Tracheal epithelial cell (primary cell): ENCODE measurements around the gene PCDHGA3. TPM values are rescaled to one million over a fixed set of nuclear protein-coding genes. Genes with fewer than 3 reads are reported as not detected.

ENCODE experiments used
- total RNA-seq: library from RNA; depleted of rRNA; stranded (reverse); fragments of >200 nt; gene quantifications from 2 replicates; pipeline ENCODE4 v1.2.1, GENCODE V29; 2014

PCDHGA3 gene
- under 0.01 and 0.21 TPM in 2 replicates for total RNA-seq

DNA sequence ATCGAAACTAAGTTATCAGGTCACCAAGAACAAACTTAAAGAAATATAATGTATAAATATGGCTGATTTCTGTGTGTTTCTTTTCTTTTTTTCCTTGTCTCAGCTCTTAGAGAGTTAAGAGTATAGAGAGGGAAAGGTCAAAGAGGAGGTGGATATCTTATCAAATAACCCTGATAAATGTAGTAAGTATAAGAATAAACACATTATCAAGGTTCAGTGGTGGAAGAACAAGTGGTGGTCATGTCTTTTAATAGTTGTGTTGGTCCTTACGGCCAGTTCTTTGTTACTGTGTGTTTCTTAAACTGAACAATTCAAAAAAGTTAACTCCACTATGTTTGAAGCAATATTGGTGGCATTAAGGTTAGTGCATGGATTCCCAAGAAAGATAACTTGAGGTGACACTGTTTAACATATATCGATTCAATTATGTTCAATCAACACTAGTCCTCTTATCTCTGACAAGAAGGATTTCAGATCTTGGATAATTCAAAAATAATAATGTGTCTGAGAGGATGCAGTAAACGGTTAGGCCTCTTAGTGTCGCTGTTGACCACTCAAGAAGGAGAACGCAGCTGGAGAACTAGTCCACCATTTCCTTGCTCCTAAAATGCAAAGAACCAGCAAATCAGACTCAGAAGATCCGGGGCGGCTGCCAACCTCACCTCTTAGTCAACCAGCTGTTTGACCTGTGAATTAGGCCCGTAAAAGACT lies at the start of gene PCDHGA3:
TSS of gene PCDHGA3 (plus strand) at position 588 of the 711 bp plus-strand sequence. CDS start 205 bp downstream, outside the sequence.

DNA sequence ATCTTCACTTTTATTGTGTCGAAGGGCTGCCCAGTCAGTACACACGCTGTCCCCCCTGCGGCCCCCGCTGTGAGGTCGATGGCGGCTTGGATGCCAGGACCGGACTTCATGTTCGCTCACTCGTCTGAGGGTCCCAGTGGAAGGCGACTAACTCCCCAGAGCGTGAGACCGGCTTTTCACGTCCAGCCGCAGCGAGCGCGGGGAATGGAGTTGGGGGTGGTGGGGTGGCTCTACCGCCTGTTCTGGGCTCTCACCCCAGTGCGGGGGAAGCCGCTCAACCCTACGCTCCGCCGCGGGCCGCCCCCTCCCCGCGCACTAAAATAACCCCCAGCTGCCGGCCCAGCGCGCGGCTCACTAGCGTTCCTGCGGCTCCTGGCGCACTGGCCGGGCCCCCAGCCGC lies 39.9 kb upstream of the PCDHGA3 start, which contains the start of gene SLC25A2:
TSS of gene SLC25A2 (minus strand) at position 294 of the 400 bp plus-strand sequence. CDS start at position 110, 184 bp downstream.

DNA sequence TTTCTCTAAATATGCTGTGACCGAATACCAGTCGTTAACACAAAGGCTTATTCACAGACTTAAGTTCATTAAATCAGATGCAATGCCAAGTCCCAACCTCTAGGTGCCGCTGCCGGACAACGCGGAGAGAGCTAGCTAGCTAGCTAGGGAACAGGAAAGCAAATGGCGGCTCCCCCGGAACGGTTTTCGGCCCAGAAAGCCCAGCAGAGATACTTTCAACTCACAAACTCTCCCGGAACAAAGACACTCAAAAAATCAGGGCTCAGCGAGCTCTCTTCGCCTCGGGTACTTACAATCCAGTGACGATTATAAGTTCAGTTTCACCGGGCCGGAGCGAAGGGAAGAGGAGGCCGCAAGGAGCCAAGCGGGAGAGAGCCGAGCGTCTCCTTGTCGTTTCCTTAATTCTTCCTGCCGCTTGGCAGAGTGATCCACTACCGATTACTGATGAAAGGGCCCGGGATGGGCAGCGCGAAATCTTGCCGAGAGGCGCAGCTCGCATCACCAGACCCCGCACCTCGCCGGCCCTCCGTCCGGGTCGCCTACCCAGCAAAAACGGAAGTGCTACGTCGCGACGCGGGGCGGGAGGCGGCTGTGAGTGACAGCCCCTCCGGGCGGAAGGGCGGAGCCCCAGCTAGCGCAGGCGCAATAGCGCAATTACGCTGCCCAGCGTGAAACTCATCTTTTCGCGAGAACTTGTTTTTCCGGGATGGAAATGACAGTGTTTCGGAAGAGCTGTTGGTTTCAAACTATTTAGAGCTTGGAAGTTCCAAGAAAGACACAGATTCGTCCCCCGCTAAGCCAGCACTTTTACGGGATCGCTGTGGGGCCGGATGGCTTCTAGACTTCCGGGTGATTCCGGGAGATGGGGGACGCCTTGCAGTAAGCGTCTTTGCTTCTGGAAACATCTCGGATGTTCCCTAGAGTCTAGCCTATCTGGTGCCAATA lies 23.1 kb upstream of the PCDHGA3 start, which contains the start of gene TAF7:
TSS of gene TAF7 (minus strand) at position 560 of the 945 bp plus-strand sequence. CDS start 740 bp downstream, outside the sequence.

DNA sequence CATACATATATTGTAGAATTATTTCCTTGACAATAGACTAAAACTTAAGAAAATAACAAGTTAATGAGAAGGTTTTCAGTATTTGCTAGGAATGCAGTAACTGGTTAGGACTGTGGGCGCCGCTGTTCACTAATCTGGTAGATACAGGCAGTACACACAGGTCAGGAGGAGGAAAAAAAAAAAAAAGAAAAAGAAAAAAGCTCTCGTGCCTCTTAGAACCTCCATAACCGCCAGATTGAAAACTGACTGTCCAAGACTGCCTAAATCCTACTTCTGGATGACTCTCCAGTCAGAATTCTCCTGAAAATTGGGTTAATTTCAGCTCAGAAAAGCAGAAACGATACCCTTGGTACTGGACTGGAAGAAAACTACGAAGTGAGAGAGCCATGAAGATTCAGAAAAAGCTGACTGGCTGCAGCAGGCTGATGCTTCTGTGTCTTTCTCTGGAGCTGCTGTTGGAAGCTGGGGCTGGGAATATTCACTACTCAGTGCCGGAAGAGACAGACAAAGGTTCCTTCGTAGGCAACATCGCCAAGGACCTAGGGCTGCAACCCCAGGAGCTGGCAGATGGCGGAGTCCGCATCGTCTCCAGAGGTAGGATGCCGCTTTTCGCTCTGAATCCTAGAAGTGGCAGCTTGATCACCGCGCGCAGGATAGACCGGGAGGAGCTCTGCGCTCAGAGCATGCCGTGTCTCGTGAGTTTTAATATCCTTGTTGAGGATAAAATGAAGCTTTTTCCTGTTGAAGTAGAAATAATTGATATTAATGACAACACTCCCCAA lies 13.1 kb upstream of the PCDHGA3 start, which contains the start of gene PCDHGA1:
TSS of gene PCDHGA1 (plus strand) at position 216 of the 782 bp plus-strand sequence.

DNA sequence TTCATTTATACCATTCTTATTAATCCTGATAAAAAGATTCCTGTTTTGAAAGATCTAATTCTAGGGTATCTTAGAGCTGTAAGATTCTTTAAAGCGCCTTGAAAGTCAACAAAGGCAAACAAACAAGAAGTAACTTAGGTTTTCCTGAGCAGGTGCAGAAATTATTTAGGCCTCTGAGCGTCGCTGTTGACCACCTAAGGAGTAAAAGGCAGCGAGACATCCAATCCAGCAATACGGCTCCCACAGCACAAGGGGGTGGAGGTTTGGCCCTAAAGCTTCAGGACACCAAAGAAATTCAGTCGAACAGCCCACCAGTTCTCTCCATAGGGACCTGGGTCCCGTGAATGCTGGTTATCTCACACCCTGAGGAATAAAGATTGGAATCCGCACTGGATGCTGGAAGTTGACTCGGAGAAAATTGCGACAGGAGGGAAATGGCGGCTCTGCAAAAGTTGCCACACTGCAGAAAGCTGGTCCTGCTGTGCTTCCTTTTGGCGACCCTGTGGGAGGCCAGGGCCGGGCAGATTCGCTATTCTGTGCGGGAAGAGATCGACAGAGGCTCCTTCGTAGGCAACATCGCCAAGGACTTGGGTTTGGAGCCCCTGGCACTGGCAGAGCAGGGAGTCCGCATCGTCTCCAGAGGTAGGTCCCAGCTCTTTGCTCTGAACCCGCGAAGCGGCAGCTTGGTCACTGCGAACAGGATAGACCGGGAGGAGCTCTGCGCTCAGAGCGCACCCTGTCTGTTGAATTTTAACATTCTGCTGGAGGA lies 4.9 kb upstream of the PCDHGA3 start, which contains the start of gene PCDHGA2:
TSS of gene PCDHGA2 (plus strand) at position 223 of the 769 bp plus-strand sequence.

DNA sequence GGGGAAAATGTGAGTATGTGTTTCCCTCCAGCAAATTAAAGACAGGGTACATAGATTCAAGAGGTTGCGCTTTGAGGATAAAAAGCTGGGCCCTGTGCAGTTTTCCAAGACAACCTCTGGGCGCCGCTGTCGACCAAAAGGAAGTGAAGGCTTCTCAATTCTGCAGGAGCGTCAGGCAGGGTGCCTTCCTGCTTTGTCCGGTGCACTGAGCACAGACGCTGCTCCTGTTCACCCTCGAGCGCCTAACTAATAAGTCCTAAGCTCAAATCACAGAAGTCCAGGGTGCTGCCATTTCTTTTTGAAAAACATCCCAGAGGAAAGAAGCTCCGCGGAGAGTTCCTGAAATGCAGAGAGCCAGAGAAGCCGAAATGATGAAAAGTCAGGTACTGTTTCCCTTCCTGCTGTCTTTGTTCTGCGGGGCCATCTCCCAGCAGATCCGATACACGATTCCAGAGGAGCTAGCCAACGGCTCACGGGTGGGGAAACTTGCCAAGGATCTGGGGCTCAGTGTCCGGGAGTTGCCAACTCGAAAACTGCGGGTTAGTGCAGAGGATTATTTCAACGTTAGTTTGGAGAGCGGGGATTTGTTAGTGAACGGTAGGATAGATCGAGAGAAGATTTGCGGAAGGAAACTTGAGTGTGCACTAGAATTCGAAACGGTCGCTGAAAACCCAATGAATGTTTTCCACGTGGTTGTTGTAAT lies 6.4 kb downstream of the PCDHGA3 start, which contains the start of gene PCDHGB1:
TSS of gene PCDHGB1 (plus strand) at position 183 of the 703 bp plus-strand sequence. CDS start at position 345, 162 bp downstream.

DNA sequence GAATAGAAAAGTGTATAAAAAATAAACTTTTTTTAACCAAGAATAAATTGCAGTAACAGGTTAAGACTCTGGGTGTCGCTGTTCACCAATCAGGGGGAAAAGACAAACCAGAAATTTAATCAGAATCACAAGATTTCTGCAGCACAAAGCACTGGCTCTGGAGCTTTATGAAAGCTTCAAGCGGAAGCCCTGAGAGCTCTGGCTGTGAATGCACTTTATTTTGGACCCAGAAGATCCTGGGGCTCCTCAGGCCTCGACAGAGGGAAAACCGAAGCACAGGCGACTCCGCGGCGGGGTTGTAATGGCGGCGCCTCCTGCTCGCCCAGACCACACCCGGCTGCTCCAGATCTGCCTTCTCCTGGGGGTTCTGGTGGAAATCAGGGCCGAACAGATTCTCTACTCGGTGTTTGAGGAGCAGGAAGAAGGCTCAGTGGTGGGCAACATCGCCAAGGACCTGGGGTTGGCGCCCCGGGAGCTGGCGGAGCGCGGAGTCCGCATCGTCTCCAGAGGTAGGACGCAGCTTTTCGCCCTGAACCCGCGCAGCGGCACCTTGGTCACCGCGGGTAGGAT lies 11.4 kb downstream of the PCDHGA3 start, which contains the start of gene PCDHGA4:
TSS of gene PCDHGA4 (plus strand) at position 122 of the 570 bp plus-strand sequence. CDS start at position 209, 87 bp downstream.

DNA sequence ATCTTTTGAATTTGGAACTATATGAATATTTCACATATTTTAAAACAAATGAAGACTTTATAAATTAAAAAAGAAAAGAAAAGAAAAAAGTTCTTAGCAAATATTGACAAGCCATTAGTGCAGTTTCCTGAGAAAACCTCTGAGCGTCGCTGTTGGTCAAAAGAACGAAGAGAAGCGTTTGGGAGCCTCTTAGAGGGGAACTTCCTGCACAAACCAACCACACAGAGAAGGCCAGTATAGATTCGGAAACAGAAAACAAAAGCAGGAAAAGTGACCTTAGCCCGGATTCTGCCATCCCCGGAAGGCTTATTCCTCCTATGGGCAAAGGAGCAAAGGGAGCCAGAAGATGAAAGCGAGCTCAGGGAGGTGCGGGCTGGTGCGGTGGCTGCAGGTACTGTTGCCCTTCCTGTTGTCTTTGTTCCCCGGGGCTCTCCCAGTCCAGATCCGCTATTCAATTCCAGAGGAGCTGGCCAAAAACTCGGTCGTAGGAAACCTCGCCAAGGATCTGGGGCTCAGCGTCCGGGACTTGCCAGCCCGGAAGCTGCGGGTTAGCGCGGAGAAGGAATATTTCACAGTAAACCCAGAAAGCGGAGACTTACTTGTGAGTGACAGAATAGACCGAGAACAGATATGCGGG lies 16.3 kb downstream of the PCDHGA3 start, which contains the start of gene PCDHGB2:
TSS of gene PCDHGB2 (plus strand) at position 205 of the 637 bp plus-strand sequence. CDS start at position 347, 142 bp downstream.

DNA sequence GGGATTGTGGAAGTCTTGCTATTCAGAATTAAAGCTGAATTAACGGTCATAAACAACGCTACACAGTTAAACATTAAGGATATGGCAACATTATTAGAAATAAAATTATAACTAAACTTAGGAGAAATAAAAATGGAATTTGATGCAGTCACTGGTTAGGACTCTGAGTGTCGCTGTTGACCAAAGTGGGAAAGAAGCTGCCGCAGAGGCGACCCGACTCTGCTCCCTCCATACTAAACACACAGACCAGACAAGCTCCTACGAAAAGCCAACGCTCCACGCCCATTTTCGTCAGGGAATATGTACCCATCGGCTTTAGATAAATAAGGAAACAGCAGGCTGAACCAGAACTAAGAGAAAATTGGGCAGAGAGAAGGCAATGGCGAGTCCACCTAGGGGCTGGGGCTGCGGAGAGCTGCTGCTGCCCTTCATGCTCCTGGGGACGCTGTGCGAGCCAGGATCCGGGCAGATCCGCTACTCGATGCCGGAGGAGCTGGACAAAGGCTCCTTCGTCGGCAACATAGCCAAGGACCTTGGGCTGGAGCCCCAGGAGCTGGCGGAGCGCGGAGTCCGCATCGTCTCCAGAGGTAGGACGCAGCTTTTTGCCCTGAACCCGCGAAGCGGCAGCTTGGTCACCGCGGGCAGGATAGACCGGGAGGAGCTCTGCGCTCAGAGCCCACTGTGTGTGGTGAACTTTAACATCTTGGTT lies 20.5 kb downstream of the PCDHGA3 start, which contains the start of gene PCDHGA5:
TSS of gene PCDHGA5 (plus strand) at position 211 of the 709 bp plus-strand sequence. CDS start at position 380, 169 bp downstream.

DNA sequence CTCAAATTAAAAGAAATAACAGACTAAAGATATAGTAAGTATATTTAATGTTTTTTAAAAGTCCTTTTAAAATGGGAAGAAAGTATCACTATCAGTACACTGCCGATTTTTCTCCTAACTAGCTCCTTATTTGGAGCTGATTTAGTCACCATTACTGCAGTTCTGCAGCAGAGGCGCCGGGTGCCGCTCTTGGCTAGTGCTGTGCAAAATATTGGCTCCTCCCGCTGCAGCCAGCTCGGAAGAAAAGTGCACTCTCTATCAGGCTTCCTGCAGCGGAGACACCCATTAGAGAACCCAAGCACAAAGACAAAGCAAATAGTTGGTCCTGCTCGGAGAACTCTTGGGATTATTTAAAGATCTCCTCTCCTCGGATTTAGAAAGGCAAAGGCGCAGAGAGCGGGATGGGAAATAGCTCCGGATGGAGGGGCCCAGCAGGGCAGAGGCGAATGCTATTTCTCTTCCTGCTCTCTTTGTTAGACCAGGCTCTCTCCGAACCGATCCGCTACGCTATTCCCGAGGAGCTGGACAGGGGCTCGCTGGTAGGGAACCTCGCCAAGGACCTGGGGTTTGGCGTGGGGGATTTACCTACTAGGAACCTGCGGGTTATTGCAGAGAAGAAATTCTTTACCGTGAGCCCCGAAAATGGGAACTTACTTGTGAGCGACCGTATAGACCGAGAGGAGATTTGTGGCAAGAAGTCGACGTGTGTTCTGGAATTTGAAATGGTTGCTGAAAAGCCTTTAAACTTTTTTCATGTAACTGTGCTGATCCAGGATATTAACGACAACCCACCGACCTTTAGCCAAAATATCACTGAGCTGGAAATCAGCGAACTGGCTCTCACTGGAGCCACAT lies 26.6 kb downstream of the PCDHGA3 start, which contains the start of gene PCDHGB3:
TSS of gene PCDHGB3 (plus strand) at position 249 of the 855 bp plus-strand sequence. CDS start at position 402, 153 bp downstream.

DNA sequence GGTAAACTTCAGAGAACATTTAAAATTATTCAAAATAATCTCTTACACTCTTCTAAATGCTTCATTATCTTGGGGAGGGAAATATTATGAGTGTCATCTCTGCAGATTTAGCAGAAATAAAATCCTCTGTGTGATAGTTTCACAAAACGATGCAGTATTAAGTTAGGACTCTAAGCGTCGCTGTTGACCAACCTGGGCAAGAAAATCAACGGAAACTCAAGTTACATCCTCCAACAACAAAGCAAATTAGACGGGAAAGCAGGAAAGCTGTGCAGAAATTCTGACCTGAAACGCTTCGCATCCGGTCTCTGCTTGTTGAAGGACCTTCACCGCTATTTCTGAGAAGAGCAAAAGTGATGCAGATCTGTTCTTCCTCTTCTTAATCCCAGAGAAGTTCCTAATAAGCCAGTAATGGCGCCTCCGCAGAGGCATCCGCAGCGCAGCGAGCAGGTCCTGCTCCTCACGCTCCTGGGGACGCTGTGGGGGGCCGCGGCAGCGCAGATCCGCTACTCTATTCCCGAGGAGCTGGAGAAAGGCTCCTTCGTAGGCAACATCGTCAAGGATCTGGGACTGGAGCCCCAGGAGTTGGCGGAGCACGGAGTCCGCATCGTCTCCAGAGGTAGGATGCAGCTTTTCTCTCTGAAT lies 30.2 kb downstream of the PCDHGA3 start, which contains the start of gene PCDHGA6:
TSS of gene PCDHGA6 (plus strand) at position 219 of the 645 bp plus-strand sequence. CDS start at position 412, 193 bp downstream.

DNA sequence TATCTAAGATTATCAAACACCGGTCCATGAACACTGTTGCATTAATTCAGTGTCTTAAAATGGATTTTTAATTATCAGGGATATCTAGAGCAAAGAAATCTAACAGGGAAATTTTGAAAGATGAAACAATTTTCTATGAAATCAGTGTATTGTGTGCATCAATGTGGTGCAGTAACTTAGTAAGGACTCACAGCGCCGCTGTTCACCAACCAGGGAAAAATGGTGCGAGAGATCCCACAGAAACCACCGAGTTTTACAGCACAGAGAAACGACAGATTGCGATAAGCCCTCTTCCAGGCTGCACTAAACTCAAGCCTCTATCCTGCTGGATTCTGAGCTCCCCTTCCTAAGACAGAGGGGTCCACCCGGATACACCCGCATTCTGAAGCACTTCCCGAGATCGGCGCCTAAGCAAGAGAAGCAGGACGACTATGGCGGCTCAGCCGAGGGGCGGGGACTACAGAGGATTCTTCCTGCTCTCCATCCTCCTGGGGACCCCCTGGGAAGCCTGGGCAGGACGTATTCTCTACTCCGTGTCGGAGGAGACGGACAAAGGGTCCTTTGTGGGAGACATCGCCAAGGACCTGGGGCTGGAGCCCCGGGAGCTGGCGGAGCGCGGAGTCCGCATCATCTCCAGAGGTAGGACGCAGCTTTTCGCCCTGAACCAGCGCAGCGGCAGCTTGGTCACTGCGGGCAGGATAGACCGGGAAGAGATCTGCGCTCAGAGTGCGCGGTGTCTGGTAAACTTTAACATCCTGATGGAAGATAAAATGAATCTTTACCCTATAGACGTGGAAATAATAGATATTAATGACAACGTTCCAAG lies 39.1 kb downstream of the PCDHGA3 start, which contains the start of gene PCDHGA7:
TSS of gene PCDHGA7 (plus strand) at position 274 of the 826 bp plus-strand sequence. CDS start at position 432, 158 bp downstream.

DNA sequence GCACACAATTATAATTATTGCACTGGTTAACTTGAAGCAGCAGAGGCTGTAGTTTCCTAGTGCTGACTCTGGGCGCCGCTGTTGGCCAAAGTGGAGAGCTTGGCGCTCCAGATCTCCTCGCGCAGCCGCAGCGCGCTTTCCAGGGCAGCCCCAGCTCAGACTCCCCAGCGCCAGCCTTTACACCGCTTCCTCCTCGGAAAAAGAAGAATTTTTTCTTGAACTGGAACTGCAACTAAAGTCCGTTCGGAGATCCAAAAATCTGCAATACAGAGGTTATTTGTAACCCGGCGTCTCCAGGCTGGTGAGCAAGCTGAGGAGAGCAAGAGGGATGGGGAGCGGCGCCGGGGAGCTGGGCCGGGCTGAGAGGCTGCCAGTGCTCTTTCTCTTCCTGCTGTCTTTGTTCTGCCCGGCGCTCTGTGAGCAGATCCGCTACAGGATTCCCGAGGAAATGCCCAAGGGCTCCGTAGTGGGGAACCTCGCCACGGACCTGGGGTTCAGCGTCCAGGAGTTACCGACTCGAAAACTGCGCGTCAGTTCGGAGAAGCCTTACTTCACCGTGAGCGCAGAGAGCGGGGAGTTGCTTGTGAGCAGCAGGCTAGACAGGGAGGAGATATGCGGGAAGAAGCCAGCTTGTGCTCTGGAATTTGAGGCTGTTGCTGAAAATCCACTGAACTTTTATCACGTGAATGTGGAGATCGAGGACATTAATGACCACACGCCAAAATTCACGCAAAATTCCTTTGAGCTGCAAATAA lies 44.1 kb downstream of the PCDHGA3 start, which contains the start of gene PCDHGB4:
TSS of gene PCDHGB4 (plus strand) at position 142 of the 755 bp plus-strand sequence. CDS start at position 329, 187 bp downstream.

DNA sequence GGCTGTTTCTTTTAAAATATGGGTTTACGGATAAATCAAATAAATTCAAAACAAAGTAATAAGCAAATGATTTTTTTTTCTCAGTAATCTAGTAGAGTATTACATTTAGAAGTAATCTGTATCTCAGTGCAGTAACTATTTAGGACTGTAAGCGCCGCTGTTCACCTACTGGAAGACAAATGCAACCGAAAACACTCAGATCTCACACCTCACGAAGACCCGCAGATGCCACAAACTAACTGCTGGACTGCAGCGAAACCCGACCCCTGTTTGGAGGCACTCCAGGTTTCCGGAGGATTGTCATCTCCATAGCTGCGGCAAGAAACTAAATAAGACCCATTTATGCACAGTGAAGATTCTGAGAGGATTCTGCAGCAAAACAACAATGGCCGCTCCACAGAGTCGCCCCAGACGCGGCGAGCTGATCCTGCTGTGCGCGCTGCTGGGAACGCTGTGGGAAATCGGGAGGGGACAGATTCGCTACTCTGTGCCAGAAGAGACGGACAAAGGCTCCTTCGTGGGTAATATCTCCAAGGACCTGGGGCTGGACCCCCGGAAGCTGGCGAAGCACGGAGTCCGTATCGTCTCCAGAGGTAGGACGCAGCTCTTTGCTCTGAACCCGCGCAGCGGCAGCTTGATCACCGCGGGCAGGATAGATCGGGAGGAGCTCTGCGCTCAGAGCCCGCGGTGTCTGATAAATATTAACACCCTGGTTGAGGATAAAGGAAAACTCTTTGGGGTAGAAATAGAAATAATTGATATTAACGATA lies 49.0 kb downstream of the PCDHGA3 start, which contains the start of gene PCDHGA8:
TSS of gene PCDHGA8 (plus strand) at position 205 of the 770 bp plus-strand sequence. CDS start at position 386, 181 bp downstream.

